OCI-M2 (cell line): ENCODE results near the gene ILK.

ENCODE experiments used
- DNase-seq: peaks from one replicate; lab custom pipeline; 2025; ENCODE audit not compliant: unreplicated experiment; lab: John Stamatoyannopoulos, UW

Gene ILK

GRCh38 chr11:6619004-6619745, 15.6 kb downstream of the ILK start, which contains the start of gene TPP1:
Gene TPP1 (minus strand): TSS chr11:6619422. CDS start chr11:6619400, 22 bp downstream.
- peak; percentile 66 for DNase-seq

- DNase-seq, result no peak
These were observed 17.1 kb downstream of the ILK start for GRCh38 chr11:6620636-6621035.

- no peak for DNase-seq
These were observed 18.2 kb downstream of the ILK start for GRCh38 chr11:6621711-6622211.

- no peak for DNase-seq
These were observed 18.9 kb downstream of the ILK start for GRCh38 chr11:6622261-6623171.

GRCh38 chr11:6623391-6624363, 20.1 kb downstream of the ILK start:
- DNase-seq, result no peak

GRCh38 chr11:6625156-6625831, 21.7 kb downstream of the ILK start:
- no peak for DNase-seq

- DNase-seq, result no peak
These were observed 22.4 kb downstream of the ILK start for GRCh38 chr11:6625832-6626420.

- no peak for DNase-seq
These were observed 23.6 kb downstream of the ILK start for GRCh38 chr11:6626971-6627761.

- DNase-seq, result no peak
These were observed 24.2 kb downstream of the ILK start for GRCh38 chr11:6627762-6628241.

- DNase-seq, result no peak
These were observed 25.0 kb downstream of the ILK start for GRCh38 chr11:6628526-6628925.

GRCh38 chr11:6629573-6629891, 26.0 kb downstream of the ILK start:
- no peak for DNase-seq

- no peak for DNase-seq
These were observed 26.5 kb downstream of the ILK start for GRCh38 chr11:6629892-6630631.

GRCh38 chr11:6630632-6631291, 27.2 kb downstream of the ILK start:
- no peak for DNase-seq

GRCh38 chr11:6631361-6631890, 27.9 kb downstream of the ILK start:
- no peak for DNase-seq

- DNase-seq, result no peak
These were observed 28.8 kb downstream of the ILK start for GRCh38 chr11:6632116-6633073.
